NT2/D1 (cell line): ENCODE results near the gene CD24.

ENCODE experiments used
- YY1 ChIP-seq: IDR thresholded peaks from 2 replicates; pipeline ENCODE4 v1.6.1; 2011; ENCODE audit not compliant: insufficient read length, insufficient read depth
- ZNF274 ChIP-seq: IDR thresholded peaks from 2 replicates; pipeline ENCODE4 v1.6.1; 2011; ENCODE audit warnings: mild to moderate bottlenecking, low read depth, low read length

DNA sequence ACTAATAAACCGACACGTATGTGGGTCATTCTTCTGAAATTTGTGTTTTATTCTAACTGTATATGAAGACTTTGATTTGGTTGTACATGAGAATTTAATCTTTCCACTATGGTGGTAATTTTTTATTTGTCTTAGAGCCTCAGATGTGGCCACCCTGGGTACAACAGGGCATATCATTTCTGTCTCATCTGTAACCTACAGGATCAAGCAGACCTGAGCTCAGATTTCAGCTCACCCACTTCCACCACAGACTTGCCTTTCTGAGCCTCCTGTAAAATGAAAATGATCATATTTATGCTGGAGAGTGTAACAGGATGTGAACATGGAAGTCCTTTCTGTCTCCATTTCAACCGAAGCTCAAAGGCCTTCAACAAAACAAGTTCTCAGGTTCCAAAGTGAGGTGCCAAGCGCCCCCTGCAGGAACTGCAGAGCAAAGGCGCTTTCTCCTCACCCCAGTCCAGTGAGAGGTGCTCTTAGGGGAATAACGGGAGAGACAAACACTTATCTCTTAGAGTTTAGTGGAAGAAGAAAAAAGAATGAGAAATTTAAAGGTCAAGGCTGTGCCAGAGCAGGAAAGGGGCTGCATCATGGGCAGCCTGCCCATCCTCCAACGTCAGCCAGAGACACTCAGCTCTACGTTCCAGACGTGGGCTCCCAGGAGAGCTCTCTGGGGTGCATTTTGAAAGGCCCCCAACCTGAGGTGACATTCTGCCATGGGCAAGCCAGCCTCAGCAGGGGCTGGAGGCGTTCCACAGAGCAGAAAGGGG lies 23.0 kb upstream of the CD24 start:
- TF ChIP-seq YY1 (no peak), ZNF274 (no peak)
